Measurements from ENCODE around the gene HOXA1.

The HOXA1 gene

DNA sequence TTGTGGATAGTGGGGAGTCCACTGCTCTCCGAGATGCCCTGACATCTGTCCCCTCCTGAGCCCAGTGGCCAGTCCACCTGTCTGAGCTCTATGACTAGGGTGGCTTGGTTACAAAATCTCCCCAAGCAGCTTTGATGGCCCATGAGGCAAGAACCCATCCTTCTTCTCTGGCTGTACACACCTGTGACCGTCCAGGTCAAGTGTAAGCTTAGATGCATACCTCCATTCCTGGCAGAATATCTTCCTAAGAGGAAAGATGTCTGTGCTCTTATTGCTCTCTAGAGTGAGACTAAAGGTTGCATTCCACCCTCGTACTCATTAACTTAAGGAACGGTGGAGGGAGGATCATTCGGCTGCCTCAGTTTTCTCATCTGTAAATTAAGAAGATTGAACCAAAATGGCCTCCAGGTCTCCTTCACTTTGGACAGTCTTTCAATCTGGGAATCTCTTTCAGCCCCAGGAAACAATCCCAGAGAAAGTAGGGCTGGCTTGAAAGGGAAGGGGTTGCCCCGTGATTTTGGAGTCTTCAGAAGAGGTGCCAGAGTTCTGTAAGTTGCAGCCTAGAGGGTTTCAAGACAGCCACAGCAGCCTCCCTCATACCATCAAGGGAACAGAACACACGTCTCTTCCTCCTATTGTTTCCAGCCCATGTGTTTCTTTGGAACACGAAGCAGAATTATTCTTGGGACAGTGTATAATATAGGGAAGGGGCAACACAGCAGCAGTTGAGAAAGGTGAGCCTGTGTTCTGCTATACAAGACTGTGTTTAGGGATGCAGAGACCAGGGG, 29.3 kb upstream of the HOXA1 start:
- FAIRE-seq (no peak), DNase-seq (ENCODE audit: insufficient read length, low spot score) (no peak)
- TF ChIP-seq, protein P1, sequence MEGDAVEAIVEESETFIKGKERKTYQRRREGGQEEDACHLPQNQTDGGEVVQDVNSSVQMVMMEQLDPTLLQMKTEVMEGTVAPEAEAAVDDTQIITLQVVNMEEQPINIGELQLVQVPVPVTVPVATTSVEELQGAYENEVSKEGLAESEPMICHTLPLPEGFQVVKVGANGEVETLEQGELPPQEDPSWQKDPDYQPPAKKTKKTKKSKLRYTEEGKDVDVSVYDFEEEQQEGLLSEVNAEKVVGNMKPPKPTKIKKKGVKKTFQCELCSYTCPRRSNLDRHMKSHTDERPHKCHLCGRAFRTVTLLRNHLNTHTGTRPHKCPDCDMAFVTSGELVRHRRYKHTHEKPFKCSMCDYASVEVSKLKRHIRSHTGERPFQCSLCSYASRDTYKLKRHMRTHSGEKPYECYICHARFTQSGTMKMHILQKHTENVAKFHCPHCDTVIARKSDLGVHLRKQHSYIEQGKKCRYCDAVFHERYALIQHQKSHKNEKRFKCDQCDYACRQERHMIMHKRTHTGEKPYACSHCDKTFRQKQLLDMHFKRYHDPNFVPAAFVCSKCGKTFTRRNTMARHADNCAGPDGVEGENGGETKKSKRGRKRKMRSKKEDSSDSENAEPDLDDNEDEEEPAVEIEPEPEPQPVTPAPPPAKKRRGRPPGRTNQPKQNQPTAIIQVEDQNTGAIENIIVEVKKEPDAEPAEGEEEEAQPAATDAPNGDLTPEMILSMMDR (IDR thresholded peaks at IDR 0.05; ENCODE audit: insufficient read depth, missing control alignments), result no peak

DNA sequence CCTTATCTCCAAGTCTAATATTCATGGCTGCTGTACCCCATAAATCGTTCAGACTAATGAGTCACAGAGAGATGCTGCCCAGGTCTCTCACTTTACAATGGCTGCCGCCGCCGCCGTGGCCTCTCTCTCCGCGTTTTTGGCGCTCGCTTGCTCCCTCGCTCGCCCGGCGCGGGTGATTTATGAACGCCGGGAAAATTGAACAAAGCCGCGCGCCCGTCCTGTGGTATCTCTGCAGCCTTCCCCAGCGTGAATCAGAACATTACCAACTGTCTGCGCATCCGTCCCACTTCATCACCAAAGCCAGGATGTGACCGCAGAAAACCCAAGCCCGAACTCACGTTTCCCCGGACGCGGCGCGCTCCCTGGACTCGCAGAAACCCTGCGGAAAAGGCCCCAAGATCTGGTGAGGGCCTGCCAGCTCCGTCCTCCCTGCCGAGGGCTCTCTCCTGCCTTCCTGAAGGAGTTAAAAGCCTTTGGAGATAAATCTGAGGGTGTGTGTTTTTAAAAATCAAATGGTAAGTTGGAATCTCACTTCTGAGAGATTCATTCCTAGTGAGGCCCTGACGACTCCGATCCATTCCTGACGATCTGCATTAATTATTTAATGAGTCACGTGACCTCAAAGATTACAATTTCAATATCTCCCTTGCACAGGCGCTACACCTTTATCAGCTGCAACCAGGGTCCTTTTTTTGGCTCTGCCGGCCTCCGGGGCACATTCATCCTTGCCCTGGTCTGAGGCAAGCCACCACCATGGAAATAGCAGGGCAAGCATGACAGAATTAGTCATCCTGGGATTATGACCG, 28.5 kb upstream of the HOXA1 start:
- TF ChIP-seq, protein P1 (IDR thresholded peaks at IDR 0.05; ENCODE audit: insufficient read depth, missing control alignments), result no peak
- FAIRE-seq (no peak), DNase-seq (ENCODE audit: insufficient read length, low spot score) (no peak)

DNA sequence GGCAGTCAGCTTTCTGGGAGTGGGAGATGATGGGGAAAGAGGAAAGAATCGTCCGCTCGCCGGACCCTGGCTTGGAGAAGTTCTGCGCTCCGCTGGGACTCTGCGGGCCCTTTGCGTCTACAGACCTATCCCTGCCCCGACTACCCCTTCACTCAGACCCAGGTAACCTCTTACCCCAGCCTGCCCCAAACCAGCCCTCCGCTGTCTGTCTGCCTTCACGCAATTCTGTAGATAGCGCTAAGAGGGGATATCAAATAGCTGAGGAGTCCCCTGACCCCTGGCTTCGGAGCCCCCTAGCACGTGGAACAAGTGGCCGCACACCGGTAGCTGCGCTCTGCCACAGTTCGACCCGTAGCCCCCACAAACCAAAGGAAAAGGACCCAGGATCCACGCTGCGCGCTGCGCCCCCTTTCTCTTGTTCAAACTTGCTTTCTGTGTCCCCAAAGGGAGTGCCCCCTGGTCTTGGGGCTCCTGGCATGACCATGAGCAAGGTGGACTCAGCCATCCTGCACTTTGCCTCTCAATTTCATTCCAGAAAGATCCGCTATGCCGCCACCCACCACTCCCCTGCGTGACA, 27.8 kb upstream of the HOXA1 start:
- DNase-seq (ENCODE audit: insufficient read length, low spot score), result no peak
- FAIRE-seq, result no peak
- TF ChIP-seq, protein P1 (IDR thresholded peaks at IDR 0.05; ENCODE audit: insufficient read depth, missing control alignments), result no peak

DNA sequence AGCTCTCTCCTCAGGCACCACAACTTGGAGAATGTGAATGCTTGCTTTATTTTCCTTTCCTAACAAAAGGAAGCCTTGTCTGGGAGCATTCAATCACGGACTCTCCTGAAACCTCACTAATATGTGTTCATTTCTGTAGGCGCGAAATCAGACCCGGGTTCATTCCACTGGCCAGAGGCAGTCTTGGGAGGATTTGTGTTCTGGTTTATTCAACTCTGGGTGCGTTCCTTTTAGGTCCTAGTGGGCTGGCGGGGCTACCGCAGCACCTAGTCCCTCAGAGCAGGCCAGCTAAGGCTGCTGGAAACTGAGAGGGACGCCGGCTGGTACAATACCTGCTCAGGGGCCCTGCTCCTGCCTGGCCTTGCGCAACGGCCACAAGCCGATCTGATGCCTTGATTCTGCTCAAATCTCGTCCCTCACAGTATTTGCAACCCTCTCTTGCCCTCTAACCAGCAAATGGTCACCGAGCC, 27.2 kb upstream of the HOXA1 start:
- DNase-seq (ENCODE audit: insufficient read length, low spot score) (no peak), FAIRE-seq (no peak)
- TF ChIP-seq, protein P1 (IDR thresholded peaks at IDR 0.05; ENCODE audit: insufficient read depth, missing control alignments), result no peak

DNA sequence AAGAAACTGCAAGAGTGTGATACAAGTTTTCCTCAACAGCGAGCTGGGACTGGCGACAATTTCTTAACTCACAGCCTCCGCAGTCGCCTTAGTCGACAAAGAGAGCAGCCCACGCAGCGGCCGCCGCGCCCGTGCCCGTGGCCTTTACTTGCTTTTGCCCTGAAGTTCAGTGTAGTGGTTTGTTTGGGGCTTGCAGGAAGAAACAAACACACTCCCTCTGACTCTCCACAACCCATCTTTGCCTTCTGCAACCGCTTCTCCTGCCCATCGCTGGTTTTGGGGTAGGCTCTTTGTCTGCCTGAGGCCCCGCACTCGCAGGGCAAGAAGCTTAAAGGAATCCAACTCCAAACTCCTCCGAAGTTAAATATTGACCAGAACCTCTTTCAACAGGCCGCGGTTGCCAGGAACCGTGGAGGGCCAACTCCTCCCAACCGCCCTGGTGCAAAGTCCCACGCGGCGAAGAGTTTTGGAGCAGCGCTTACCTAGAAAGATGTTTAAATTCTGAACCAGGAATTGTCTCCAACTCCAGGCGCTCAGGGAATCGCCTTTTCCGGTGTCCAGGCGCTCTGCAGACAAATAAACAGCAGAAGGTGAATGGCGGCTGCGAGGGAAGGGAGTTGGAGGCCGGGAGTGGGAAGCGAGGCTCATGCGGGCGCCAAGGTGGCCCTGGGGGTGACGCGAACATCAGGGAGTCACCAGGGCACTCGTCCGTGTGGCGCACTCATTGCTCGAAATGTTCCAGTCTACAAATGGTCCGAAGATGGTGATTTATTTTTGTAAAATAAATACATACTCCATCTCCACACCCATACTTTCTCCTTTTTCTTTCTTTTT, 26.5 kb upstream of the HOXA1 start:
- FAIRE-seq (no peak), DNase-seq (ENCODE audit: insufficient read length, low spot score) (no peak)
- TF ChIP-seq, protein P1 (IDR thresholded peaks at IDR 0.05; ENCODE audit: insufficient read depth, missing control alignments), result no peak

DNA sequence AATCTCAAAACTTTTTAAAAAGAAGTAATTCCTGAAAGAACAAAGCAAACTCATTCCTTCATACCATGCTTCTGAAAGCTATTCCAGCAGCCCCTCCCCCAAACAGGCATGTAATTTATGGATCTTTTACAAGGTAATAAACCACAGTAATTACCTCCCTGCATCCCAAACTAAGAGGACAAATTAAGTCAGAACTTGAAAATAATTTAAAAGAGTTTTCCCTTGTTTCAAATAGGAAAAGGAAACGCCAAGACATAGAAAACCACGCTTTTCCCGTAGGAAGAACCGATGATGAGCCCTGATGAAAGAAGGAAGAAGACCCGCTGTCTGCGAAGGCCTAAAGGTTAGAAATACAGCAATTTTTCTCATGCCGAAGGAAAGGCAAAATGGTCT, 25.9 kb upstream of the HOXA1 start:
- TF ChIP-seq, protein P1 (IDR thresholded peaks at IDR 0.05; ENCODE audit: insufficient read depth, missing control alignments), result no peak
- FAIRE-seq (no peak), DNase-seq (ENCODE audit: insufficient read length, low spot score) (no peak)

All from D721Med (cell line).